HG03439 (cell line): ENCODE data around the gene HDDC2.

Experiments used
- ATAC-seq: cut with Tn5 transposase; IDR thresholded peaks from one replicate; pipeline ENCODE4 v1.9.1; 2021; ENCODE audit warnings: mild to moderate bottlenecking, moderate library complexity; ENCODE audit not compliant: unreplicated experiment

The HDDC2 gene

DNA sequence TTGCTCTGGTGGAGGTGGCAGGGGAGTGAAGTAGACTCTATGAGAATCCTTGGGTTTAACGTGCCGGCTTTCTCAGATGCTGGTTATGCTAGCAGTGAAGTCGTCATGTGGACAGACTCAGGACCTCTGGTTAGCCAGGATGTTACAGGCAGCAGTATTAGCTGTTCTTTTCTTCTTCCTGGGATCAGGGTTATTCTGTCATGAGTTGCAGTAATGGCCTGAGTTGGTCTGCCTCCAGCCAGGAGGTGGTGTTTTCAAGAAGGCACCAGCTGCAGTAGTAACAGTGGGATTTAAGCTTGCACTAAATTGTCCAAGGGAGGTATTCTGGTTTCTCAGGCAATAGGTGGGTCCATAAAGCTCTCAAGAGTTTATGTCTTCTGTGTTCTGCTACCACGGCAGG is 56.7 kb downstream of the HDDC2 start:
- ATAC-seq: no peak

DNA sequence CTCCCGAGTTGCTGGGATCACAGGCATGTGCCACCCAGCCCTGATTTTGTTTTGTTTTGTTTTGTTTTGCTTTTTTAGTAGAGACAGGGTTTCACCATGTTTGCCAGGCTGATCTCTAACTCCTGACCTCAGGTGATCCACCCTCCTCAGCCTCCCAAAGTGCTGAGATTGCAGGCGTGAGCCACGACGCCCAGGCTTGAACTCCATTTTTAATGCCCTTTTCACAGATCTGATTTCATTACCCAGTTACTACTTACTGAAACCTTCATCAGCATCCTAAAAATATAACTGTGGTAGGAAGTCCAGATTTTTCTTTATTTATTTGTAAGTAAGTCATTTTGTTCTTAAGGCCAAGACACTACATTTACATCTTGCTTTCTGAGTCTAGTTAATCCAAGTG is 64.0 kb downstream of the HDDC2 start:
- ATAC-seq: no peak

DNA sequence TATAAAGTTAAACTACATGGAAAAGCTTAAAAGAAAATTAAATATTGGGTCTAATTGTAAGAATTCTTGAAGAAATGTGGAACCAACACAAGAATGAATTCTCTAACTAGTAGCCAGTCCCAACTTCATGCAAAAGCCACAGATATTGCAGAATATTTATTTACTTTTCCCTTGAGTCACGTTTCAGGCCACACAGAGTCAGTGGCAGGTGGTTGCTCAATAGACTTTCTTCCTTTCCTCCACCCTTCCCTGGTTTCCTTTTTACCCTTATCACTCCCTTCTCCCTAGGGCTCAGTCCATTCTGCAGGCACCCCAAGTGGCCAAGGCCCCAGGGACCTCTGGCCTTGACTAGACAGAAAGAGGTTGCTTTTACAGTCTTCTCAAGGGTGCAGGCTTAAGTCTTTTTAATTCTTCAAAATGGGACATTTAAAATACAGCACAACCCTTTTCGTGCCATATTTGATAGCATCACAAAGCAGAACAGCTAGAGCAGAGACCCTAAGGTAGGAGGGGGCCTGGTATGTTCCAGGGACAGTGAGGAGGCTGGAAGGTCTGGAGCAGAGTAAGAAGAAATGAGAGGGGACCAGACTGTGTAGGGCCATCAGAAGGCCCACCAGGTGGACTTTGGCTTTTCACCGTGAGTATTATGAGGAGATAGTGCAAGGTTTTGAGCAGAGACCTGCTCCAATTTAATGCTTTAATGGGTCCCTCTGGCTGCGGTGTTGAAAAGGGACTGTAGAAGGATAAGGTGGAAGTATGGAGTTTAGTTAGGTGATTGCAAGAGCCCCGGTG is 65.0 kb downstream of the HDDC2 start:
- no peak for ATAC-seq

DNA sequence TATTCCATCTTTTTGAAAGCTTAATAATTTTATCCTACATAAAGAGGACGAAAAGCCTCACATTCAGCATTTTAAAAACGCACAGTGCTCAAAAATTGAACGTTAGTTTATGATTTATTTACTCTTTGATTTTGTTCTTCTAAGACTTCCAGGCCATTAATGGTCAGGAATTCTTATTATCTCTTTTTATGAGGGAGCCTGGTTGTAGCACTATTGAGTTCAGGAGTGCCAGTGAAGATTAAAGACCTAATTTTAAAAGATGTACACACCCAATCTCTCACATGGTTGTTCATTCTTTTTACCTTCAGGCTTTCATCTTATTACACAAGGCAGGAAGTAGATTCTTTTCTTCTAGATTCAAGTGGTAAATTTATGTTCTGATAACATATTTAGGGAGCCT is 68.6 kb downstream of the HDDC2 start:
- no peak for ATAC-seq

DNA sequence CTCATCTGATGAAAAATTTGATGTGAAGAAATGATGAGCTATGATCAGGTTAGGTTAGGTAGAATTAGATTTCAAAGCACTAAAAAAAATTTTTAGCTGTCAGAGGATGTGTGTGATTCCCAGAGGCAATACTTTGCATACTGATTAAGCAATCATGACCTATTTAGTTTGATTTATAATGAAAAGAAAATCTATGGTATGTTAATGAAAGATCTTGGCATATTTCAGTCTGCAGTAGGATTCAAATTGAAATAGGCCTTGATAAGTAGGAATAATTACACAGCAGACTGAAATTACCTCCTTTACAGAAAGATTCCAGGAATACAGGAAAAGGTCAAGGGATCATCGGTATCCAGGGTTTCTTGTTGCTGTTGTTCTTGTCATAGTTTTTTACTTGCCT is 69.3 kb downstream of the HDDC2 start:
- no peak for ATAC-seq

DNA sequence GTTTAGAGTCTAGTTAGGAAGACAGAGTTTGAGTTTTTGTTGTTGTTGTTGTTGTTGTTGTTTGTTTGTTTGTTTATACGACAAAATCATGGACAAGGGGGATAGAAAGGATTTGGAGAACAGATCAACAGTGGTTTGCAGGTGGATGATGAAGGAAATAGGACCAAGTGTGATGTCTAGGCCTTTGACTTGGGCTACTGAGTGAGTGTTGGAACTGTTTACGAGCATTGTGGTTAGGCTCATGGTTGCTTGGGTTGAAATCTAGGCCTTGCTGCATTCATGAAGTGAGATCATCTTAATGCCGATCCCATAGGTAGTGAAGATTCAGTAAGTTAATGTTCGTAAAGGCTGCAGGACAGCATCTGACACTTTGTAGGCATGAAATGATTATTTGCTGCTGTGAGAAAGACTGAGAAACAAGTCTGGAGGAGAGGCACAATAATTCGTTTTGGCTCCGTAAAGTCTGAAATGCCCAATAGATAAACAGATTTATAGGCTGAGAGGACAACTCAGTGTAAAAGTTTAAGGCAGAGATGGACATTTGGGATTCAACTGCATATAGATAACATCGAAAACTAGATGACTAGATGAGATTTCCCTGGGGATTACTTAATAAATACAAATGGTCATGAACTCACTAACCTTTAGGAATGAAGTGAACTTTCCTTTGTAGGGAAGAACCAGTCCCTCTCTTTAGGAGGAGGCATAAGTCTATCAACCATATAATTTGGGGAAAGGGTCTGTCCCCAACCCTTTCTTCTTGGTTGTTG is 70.0 kb downstream of the HDDC2 start:
- no peak for ATAC-seq

DNA sequence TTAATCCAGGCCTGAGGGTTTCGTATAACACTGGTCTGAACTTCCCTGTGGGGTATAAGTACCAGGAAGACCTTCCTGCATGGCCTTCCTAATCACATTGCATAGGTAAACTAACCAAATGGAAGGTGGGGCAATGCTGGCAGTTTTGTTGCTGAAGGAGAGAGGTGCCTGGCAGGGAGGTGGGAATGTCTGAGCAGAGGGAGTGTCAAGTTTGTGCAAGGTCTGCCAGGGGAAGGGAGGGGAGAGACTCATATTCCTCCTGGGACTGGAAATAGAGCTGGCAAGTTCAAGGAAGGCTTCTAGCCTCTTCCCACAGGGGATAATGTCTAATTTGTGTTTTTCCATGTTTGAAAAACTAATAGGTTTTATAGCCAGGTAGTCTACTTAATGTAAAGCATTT is 70.6 kb downstream of the HDDC2 start:
- ATAC-seq: no peak

DNA sequence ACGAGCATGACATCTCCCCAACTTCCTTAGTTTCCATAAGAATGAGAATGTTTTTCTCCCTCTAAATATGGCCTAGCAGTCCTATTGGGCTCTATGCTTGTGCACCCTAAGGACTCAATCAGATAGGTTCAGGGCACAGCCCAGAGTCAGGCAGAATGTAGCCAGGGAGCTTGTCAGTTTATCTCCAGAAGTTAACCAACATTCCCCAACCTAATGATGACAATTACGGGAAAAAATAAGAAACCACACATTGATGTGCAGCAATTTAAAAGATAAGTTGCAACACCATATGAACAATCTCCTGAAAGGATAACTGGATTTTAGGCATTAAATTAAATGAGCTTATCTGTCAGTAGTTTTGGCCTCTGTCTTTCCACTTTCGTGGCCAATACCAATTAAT is 71.1 kb downstream of the HDDC2 start:
- ATAC-seq: no peak

DNA sequence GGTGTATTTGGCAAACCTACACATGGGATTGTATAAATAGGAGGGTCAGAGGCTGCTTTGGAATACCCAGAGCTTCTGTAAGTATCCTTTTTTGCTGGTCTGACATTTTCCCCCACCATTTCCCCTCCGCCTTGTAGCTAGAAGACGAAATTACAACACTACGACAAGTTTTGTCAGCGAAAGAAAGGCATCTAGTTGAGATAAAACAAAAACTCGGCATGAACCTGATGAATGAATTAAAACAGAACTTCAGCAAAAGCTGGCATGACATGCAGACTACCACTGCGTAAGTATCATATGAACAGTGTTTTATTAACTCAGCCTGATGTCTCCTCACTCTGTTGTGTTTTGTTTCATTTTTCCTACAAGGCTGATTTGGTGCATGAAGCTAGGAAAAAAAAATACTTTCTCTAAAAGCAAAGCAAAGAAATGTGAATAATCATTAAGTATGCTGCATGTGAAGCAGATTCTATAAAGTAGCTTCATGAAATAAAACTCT is 72.7 kb downstream of the HDDC2 start:
- ATAC-seq: no peak

DNA sequence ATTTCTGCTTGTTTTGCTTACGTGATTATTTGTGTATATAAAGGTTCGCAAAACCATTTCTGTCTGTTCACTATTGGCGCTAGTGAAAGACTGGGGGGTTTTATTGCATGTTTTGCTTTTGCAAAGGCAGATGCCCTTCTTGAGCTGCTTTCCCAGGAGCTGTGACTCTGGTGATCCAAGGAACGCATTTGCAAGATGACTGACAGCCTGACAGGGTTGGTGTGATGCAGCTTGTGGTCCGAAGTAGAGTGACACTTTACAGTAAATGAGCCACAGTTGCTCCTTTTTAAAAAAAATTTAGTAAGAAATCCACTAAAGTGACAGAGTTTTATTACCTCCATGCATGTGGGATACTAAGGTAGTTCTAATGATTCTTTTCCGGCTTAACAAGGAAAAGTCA is 74.5 kb downstream of the HDDC2 start:
- ATAC-seq: no peak
